GF-D8 (cell line): ENCODE data around the gene PSMA6.
"Not testable (repeated sequence)": the region's sequence is repeated elsewhere in the genome, so short reads cannot be mapped to it uniquely, and the experiment has no call there.

Experiments
- DNase-seq: peaks from one replicate; lab custom pipeline; 2025; lab: John Stamatoyannopoulos, UW

The PSMA6 gene

GRCh38 chr14:35326375-35326774 is 34.2 kb downstream of the PSMA6 start:
- DNase-seq: no peak

- DNase-seq: no peak
Observed at GRCh38 chr14:35331605-35332516, 39.7 kb downstream of the PSMA6 start.

GRCh38 chr14:35332517-35333263 is 40.5 kb downstream of the PSMA6 start:
- peak; percentile 23 for DNase-seq

- no peak for DNase-seq
Observed at GRCh38 chr14:35333264-35333730, 41.1 kb downstream of the PSMA6 start.

- DNase-seq: peak; percentile 21
Observed at GRCh38 chr14:35333797-35334743, 41.9 kb downstream of the PSMA6 start.

- no peak for DNase-seq
Observed at GRCh38 chr14:35335388-35336092, 43.4 kb downstream of the PSMA6 start.

DNA sequence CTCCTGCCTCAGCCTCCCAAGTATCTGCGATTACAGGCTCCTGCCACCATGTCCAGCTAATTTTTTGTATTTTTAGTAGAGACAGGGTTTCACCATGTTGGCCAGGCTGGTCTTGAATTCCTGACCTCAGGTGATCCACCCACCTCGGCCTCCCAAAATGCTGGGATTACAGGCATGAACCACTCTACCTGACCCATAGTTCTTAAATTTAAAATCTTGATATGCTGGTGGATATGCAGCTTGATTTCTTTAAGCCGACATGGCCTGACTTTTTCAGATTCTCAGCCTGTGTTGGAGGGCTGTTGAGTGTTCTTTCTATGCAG is 44.0 kb downstream of the PSMA6 start:
- DNase-seq: not testable (repeated sequence)

DNA sequence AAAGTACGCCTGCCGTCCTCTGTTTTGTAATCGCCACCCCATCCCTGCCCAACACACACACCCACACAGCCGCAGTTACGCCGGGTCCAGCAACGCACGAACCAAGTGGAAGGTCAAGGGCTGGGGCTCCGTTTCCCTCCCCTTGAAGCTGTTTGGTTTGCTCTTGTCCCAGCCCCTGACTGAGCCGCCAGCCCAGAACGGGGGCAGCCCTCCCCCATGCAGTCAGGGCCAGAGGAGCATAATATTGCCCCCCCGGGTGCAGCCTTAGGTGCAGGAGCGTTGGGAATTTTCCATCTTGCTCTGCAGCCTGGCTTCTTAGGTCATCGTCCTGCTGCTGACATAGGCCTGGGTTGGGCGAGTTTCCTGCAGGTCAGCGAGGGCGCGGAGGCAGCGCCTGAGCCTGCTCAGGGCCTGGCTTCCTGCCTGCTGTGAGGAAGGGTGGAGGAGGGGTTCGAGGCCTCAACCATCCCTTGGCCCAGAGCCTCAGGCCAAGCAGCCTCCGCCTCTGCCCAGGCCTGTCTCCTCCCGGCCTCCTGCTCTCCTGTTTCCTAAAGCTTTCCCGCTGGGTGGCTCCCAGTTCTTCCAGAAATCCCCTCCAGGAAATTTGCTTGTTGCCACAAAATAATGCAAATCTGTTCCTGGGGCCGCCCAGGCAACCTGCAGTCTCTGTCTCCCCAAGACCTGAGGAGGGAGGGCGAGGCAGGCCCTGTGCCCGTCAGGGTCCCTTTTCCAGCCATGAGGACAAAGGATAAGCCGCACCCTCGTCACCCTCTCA is 44.5 kb downstream of the PSMA6 start:
- DNase-seq: no peak

GRCh38 chr14:35337269-35338255 is 45.4 kb downstream of the PSMA6 start:
- DNase-seq: no peak

GRCh38 chr14:35338731-35339405 is 46.7 kb downstream of the PSMA6 start:
- no peak for DNase-seq

GRCh38 chr14:35339761-35340406 is 47.7 kb downstream of the PSMA6 start:
- DNase-seq: peak; percentile 78

- DNase-seq: no peak
Observed at GRCh38 chr14:35340616-35341453, 48.7 kb downstream of the PSMA6 start.

GRCh38 chr14:35341454-35341750 is 49.2 kb downstream of the PSMA6 start:
- DNase-seq: no peak

- peak; percentile 64 for DNase-seq
Observed at GRCh38 chr14:35341751-35342488, 49.7 kb downstream of the PSMA6 start.

GRCh38 chr14:35342489-35343010 is 50.4 kb downstream of the PSMA6 start:
- no peak for DNase-seq

GRCh38 chr14:35343702-35344101 is 51.5 kb downstream of the PSMA6 start:
- no peak for DNase-seq
